ENCODE measurements around the gene CCDC51.

DNA sequence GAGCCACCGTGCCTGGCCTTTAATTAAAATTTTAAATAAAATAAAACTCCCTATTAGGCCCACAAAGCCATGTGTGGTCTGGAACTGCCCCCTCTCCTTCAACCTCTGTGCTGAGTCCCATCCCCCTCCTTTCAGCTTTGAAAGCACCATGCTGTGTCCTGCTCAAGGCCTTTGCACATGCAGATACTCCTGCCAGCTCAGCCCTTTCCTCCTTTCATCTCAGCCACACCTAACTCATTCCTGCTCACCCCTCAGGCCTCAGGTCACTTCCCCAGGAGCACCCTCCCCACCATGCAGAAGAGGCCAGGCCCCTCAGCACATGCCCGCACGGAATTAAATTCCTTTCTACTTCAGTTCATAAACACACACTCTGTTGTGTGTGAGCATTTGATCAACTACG, 34.7 kb upstream of the CCDC51 start:
- TF ChIP-seq, protein P1, sequence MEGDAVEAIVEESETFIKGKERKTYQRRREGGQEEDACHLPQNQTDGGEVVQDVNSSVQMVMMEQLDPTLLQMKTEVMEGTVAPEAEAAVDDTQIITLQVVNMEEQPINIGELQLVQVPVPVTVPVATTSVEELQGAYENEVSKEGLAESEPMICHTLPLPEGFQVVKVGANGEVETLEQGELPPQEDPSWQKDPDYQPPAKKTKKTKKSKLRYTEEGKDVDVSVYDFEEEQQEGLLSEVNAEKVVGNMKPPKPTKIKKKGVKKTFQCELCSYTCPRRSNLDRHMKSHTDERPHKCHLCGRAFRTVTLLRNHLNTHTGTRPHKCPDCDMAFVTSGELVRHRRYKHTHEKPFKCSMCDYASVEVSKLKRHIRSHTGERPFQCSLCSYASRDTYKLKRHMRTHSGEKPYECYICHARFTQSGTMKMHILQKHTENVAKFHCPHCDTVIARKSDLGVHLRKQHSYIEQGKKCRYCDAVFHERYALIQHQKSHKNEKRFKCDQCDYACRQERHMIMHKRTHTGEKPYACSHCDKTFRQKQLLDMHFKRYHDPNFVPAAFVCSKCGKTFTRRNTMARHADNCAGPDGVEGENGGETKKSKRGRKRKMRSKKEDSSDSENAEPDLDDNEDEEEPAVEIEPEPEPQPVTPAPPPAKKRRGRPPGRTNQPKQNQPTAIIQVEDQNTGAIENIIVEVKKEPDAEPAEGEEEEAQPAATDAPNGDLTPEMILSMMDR (IDR thresholded peaks at IDR 0.05) = no peak
- TF ChIP-seq POLR2A (IDR thresholded peaks at IDR 0.05) = no peak
- TF ChIP-seq POLR2AphosphoS5 (IDR thresholded peaks at IDR 0.05) = no peak

Data from prostate gland (tissue), 2 donors.